Mesendoderm (in vitro differentiated cells): ENCODE measurements around the gene SEC62.

Experiments used
- DNase-seq: peaks from one replicate; pipeline ENCODE4 v3.0.0; 2013
- H2AK5ac ChIP-seq: 2 replicates; pipeline ENCODE4 v1.6.1; 2013; ENCODE audit warnings: low read length, inconsistent platforms
- H2BK120ac ChIP-seq: 2 replicates; pipeline ENCODE4 v1.6.1; 2013; ENCODE audit warnings: low read depth, mild to moderate bottlenecking, low read length, moderate library complexity, mixed read lengths
- H2BK15ac ChIP-seq: replicated peaks from 2 replicates; pipeline ENCODE4 v1.6.1; 2013; ENCODE audit warnings: low read depth, mild to moderate bottlenecking, moderate library complexity
- H2BK5ac ChIP-seq: 2 replicates; pipeline ENCODE4 v1.6.1; 2013; ENCODE audit warnings: low read length, inconsistent platforms
- H3K18ac ChIP-seq: 2 replicates; pipeline ENCODE4 v1.6.1; 2013; ENCODE audit warnings: mild to moderate bottlenecking, low read length, mixed read lengths
- H3K23ac ChIP-seq: one replicate; pipeline ENCODE4 v1.6.1; 2013; ENCODE audit warnings: low read length
- H3K27ac ChIP-seq: 2 replicates; pipeline ENCODE4 v1.5.1; 2013; ENCODE audit warnings: low read depth, mild to moderate bottlenecking, inconsistent platforms, low read length, moderate library complexity
- H3K27me3 ChIP-seq: 2 replicates; pipeline ENCODE4 v1.6.1; 2013; ENCODE audit warnings: low read length, control low read depth, mild to moderate bottlenecking, inconsistent platforms; ENCODE audit not compliant: insufficient read depth, poor library complexity
- H3K36me3 ChIP-seq: 2 replicates; pipeline ENCODE4 v1.6.1; 2013; ENCODE audit warnings: low read length, inconsistent platforms; ENCODE audit not compliant: control insufficient read depth, insufficient read depth
- H3K4ac ChIP-seq: one replicate; pipeline ENCODE4 v1.6.1; 2013; ENCODE audit warnings: low read depth, mild to moderate bottlenecking, low read length, moderate library complexity
- H3K4me1 ChIP-seq: 2 replicates; pipeline ENCODE4 v1.6.1; 2013; ENCODE audit warnings: low read depth, low read length, inconsistent platforms; ENCODE audit not compliant: control insufficient read depth
- H3K4me2 ChIP-seq: 2 replicates; pipeline ENCODE4 v1.6.1; 2013; ENCODE audit warnings: low read length
- H3K4me3 ChIP-seq: 2 replicates; pipeline ENCODE4 v1.5.1; 2013; ENCODE audit warnings: mild to moderate bottlenecking, low read length
- H3K56ac ChIP-seq: one replicate; pipeline ENCODE4 v1.6.1; 2013; ENCODE audit warnings: low read length
- H3K79me1 ChIP-seq: 2 replicates; pipeline ENCODE4 v1.6.1; 2013; ENCODE audit warnings: low read length, inconsistent platforms
- H3K79me2 ChIP-seq: 2 replicates; pipeline ENCODE4 v1.6.1; 2013; ENCODE audit warnings: mild to moderate bottlenecking, low read length; ENCODE audit not compliant: control insufficient read depth, insufficient read depth
- H3K9ac ChIP-seq: 2 replicates; pipeline ENCODE4 v1.6.1; 2013; ENCODE audit warnings: low read length, inconsistent platforms
- H4K5ac ChIP-seq: one replicate; pipeline ENCODE4 v1.6.1; 2013; ENCODE audit warnings: low read length
- H4K8ac ChIP-seq: one replicate; pipeline ENCODE4 v1.6.1; 2013; ENCODE audit warnings: low read depth, mild to moderate bottlenecking, control low read depth, low read length, moderate library complexity
- whole genome bisulfite sequencing: extraction: QIAGEN DNeasy Blood & Tissue Kit; methylation state at CpG from one replicate; pipeline ENCODE4 v1.1.7; 2013; ENCODE audit warnings: low lambda C conversion rate, missing lambda C conversion rate; ENCODE audit not compliant: insufficient coverage; ENCODE audit errors: extremely low coverage; 5-methylcytosine and 5-hydroxymethylcytosine counted together

The SEC62 gene

GRCh38 chr3:169946336-169946735 is 20.3 kb upstream of the SEC62 start:
- no peak overlapping the region for H3K27ac ChIP-seq
- H2AK5ac ChIP-seq, result no peak overlapping the region
- no peaks in the 10 kb centered on the region for H3K27me3 ChIP-seq
- no peak overlapping the region for H3K23ac ChIP-seq
- no peak overlapping the region for H3K4me2 ChIP-seq
- no peaks in the 10 kb centered on the region for H3K79me2 ChIP-seq
- H3K4me1 ChIP-seq, result no peaks in the 10 kb centered on the region
- no peak overlapping the region for H3K56ac ChIP-seq
- H3K9ac ChIP-seq, result no peak overlapping the region
- H3K4me3 ChIP-seq, result no peak overlapping the region
- H3K36me3 ChIP-seq, result no peaks in the 10 kb centered on the region
- no peak for DNase-seq
- no peaks in the 10 kb centered on the region for H3K79me1 ChIP-seq
- no peak overlapping the region for H3K4ac ChIP-seq
- H2BK15ac ChIP-seq, result no peak overlapping the region
- H2BK5ac ChIP-seq, result no peak overlapping the region
- no peak overlapping the region for H2BK120ac ChIP-seq
- H3K18ac ChIP-seq, result no peak overlapping the region
- WGBS, result no CpG with 5 or more reads among the region's 3 CpGs
- no peak overlapping the region for H4K8ac ChIP-seq
- no peak overlapping the region for H4K5ac ChIP-seq

- Histone ChIP-seq H3K27me3 (no peaks in the 10 kb centered on the region), H3K4me2 (no peak overlapping the region), H3K27ac (no peak overlapping the region), H2BK5ac (no peak overlapping the region), H3K79me1 (no peaks in the 10 kb centered on the region), H2BK15ac (no peak overlapping the region), H2AK5ac (no peak overlapping the region), H3K4me1 (no peaks in the 10 kb centered on the region), H3K56ac (no peak overlapping the region), H3K4me3 (no peak overlapping the region), H3K18ac (no peak overlapping the region), H4K5ac (no peak overlapping the region), H4K8ac (no peak overlapping the region), H3K4ac (no peak overlapping the region), H3K79me2 (no peaks in the 10 kb centered on the region), H2BK120ac (no peak overlapping the region), H3K36me3 (no peaks in the 10 kb centered on the region), H3K23ac (no peak overlapping the region), H3K9ac (no peak overlapping the region)
- no CpG with 5 or more reads among the region's 2 CpGs for WGBS
- no peak for DNase-seq
Observed at GRCh38 chr3:169948559-169949448, 17.8 kb upstream of the SEC62 start.

GRCh38 chr3:169952045-169952444 is 14.6 kb upstream of the SEC62 start:
- WGBS, result no CpG with 5 or more reads among the region's 1 CpG

GRCh38 chr3:169953462-169954141 is 13.0 kb upstream of the SEC62 start:
- Histone ChIP-seq H4K5ac (no peak overlapping the region), H3K4me2 (no peak overlapping the region), H3K27ac (no peak overlapping the region), H3K18ac (no peak overlapping the region), H3K79me2 (no peaks in the 10 kb centered on the region), H3K36me3 (no peaks in the 10 kb centered on the region), H2BK5ac (no peak overlapping the region), H3K4me1 (no peaks in the 10 kb centered on the region), H3K79me1 (no peaks in the 10 kb centered on the region), H2AK5ac (no peak overlapping the region), H4K8ac (no peak overlapping the region), H3K27me3 (no peaks in the 10 kb centered on the region), H2BK15ac (no peak overlapping the region), H3K9ac (no peak overlapping the region), H3K4ac (no peak overlapping the region), H3K4me3 (no peak overlapping the region), H2BK120ac (no peak overlapping the region), H3K56ac (no peak overlapping the region), H3K23ac (no peak overlapping the region)
- WGBS, result no CpG with 5 or more reads among the region's 3 CpGs
- DNase-seq, result no peak

More at GRCh38 chr3:169952045-169952444, 14.6 kb upstream of the SEC62 start:
- Histone ChIP-seq H3K27me3 (no peaks in the 10 kb centered on the region), H3K27ac (no peak overlapping the region), H3K4ac (no peak overlapping the region), H2BK15ac (no peak overlapping the region), H2BK5ac (no peak overlapping the region), H3K4me2 (no peak overlapping the region), H4K5ac (no peak overlapping the region), H3K36me3 (no peaks in the 10 kb centered on the region), H4K8ac (no peak overlapping the region), H3K4me1 (no peaks in the 10 kb centered on the region), H3K4me3 (no peak overlapping the region), H3K56ac (no peak overlapping the region), H3K23ac (no peak overlapping the region), H2BK120ac (no peak overlapping the region), H2AK5ac (no peak overlapping the region), H3K18ac (no peak overlapping the region), H3K79me2 (no peaks in the 10 kb centered on the region), H3K79me1 (no peaks in the 10 kb centered on the region), H3K9ac (no peak overlapping the region)
- no peak for DNase-seq

- Histone ChIP-seq H4K8ac (no peak overlapping the region), H3K23ac (no peak overlapping the region), H3K27me3 (no peaks in the 10 kb centered on the region), H3K4ac (no peak overlapping the region), H2BK5ac (no peak overlapping the region), H3K9ac (no peak overlapping the region), H3K79me2 (no peaks in the 10 kb centered on the region), H3K27ac (no peak overlapping the region), H3K4me3 (no peak overlapping the region), H4K5ac (no peak overlapping the region), H3K4me1 (no peaks in the 10 kb centered on the region), H3K56ac (no peak overlapping the region), H3K18ac (no peak overlapping the region), H3K36me3 (no peaks in the 10 kb centered on the region), H2AK5ac (no peak overlapping the region), H2BK15ac (no peak overlapping the region), H2BK120ac (no peak overlapping the region), H3K4me2 (no peak overlapping the region), H3K79me1 (no peaks in the 10 kb centered on the region)
- no peak for DNase-seq
- no CpG with 5 or more reads among the region's 6 CpGs for WGBS
Observed at GRCh38 chr3:169954142-169954756, 12.4 kb upstream of the SEC62 start.
